Loucy (cell line): ENCODE results near the gene WWOX.

Experiments used
- H2AFZ ChIP-seq: fragments of 200-600 bp; sonication (generic); 2 replicates; pipeline ENCODE4 v1.6.0; 2016; ENCODE audit warnings: antibody characterized with exemption, mild to moderate bottlenecking, low read length, moderate library complexity
- H3F3A ChIP-seq: fragments of 200-600 bp; 2 replicates; pipeline ENCODE4 v1.6.0; 2016; ENCODE audit warnings: antibody characterized with exemption, low read depth, mild to moderate bottlenecking
- H3K27me3 ChIP-seq: fragments of 200-600 bp; sonication (generic); 2 replicates; pipeline ENCODE4 v1.6.1; 2014; ENCODE audit warnings: low read length, mild to moderate bottlenecking; ENCODE audit not compliant: insufficient read depth, poor library complexity, severe bottlenecking
- H3K36me3 ChIP-seq: fragments of 200-600 bp; sonication (generic); 2 replicates; pipeline ENCODE4 v1.6.1; 2016; ENCODE audit warnings: low read length; ENCODE audit not compliant: insufficient read depth
- H3K4me1 ChIP-seq: fragments of 200-600 bp; sonication (generic); 2 replicates; pipeline ENCODE4 v1.5.1; 2014; ENCODE audit warnings: low read length, mild to moderate bottlenecking; ENCODE audit not compliant: insufficient read depth, poor library complexity, severe bottlenecking
- H3K4me2 ChIP-seq: fragments of 200-600 bp; sonication (generic); 2 replicates; pipeline ENCODE4 v1.6.0; 2014; ENCODE audit warnings: antibody characterized with exemption, low read length, low read depth, mild to moderate bottlenecking; ENCODE audit not compliant: poor library complexity, severe bottlenecking
- H3K4me3 ChIP-seq: fragments of 200-600 bp; sonication (generic); 2 replicates; pipeline ENCODE4 v1.5.1; 2014; ENCODE audit warnings: low read length, mild to moderate bottlenecking, mixed read lengths; ENCODE audit not compliant: poor library complexity, severe bottlenecking
- H3K79me2 ChIP-seq: fragments of 200-600 bp; sonication (generic); 2 replicates; pipeline ENCODE4 v1.6.1; 2014; ENCODE audit warnings: low read length; ENCODE audit not compliant: insufficient read depth
- H3K9ac ChIP-seq: fragments of 200-600 bp; sonication (generic); 2 replicates; pipeline ENCODE4 v1.6.0; 2014; ENCODE audit warnings: mild to moderate bottlenecking, low read depth, low read length, moderate library complexity; ENCODE audit not compliant: poor library complexity, severe bottlenecking
- H3K9me2 ChIP-seq: fragments of 200-600 bp; sonication (generic); replicated peaks from 2 replicates; pipeline ENCODE4 v1.6.1; 2016; ENCODE audit warnings: low read depth, low read length, mixed read lengths
- H3K9me3 ChIP-seq: fragments of 200-600 bp; sonication (generic); 2 replicates; pipeline ENCODE4 v1.6.1; 2014; ENCODE audit warnings: mild to moderate bottlenecking, antibody characterized with exemption, low read length, low read depth; ENCODE audit not compliant: insufficient read depth
- H4K20me1 ChIP-seq: fragments of 200-600 bp; sonication (generic); 2 replicates; pipeline ENCODE4 v1.6.0; 2014; ENCODE audit warnings: antibody characterized with exemption, low read length, mild to moderate bottlenecking; ENCODE audit not compliant: insufficient read depth, poor library complexity, severe bottlenecking
- CTCF ChIP-seq: fragments of 200-600 bp; sonication (generic); conservative IDR thresholded peaks from 2 replicates; pipeline ENCODE4 v1.5.1; 2014; ENCODE audit warnings: mild to moderate bottlenecking, antibody characterized with exemption, low read length
- EZH2phosphoT487 ChIP-seq: fragments of 200-600 bp; IDR thresholded peaks from 2 replicates; pipeline ENCODE4 v1.6.1; 2018; ENCODE audit warnings: antibody characterized with exemption, mild to moderate bottlenecking, moderate library complexity, borderline replicate concordance

The WWOX gene

GRCh38 chr16:79134300-79134699 is 1034.8 kb downstream of the WWOX start:
- no peaks in the 10 kb centered on the region for H3K9me2 ChIP-seq
- H2AFZ ChIP-seq, result no peak overlapping the region
- no peaks in the 10 kb centered on the region for H3K9me3 ChIP-seq
- H3K4me2 ChIP-seq, result no peak overlapping the region
- no peak overlapping the region for H3K9ac ChIP-seq
- TF ChIP-seq CTCF (no peak), EZH2phosphoT487 (no peak)
- H3K27me3 ChIP-seq, result no peaks in the 10 kb centered on the region
- no peaks in the 10 kb centered on the region for H3K79me2 ChIP-seq
- H3K36me3 ChIP-seq, result no peaks in the 10 kb centered on the region
- H4K20me1 ChIP-seq, result no peaks in the 10 kb centered on the region
- no peak overlapping the region for H3K4me3 ChIP-seq
- no peaks in the 10 kb centered on the region for H3K4me1 ChIP-seq
- no peaks in the 10 kb centered on the region for H3F3A ChIP-seq

DNA sequence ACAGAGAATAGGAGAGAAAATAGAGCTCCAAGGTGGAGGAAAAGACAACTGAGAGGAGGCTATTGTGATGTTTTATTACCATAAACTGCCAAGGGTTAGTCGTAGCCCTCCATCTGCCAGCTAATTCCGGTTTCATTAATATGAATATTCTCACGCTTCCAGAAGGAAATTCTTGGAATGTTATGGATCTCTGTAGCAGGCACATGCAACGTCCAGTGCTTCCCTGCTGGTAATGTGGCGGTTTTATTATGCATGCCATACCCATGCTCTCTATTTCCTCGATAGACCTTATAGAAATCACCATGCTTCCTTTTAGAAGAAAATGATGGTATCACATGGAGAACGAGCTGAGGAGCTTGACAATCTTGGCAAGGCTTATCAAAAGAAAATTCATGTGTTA is 1037.5 kb downstream of the WWOX start:
- H4K20me1 ChIP-seq, result no peaks in the 10 kb centered on the region
- H3K9me2 ChIP-seq, result no peaks in the 10 kb centered on the region
- H3K9ac ChIP-seq, result no peak overlapping the region
- no peak overlapping the region for H2AFZ ChIP-seq
- no peaks in the 10 kb centered on the region for H3F3A ChIP-seq
- TF ChIP-seq CTCF (no peak), EZH2phosphoT487 (no peak)
- H3K4me3 ChIP-seq, result no peak overlapping the region
- H3K79me2 ChIP-seq, result no peaks in the 10 kb centered on the region
- no peaks in the 10 kb centered on the region for H3K9me3 ChIP-seq
- no peaks in the 10 kb centered on the region for H3K4me1 ChIP-seq
- no peak overlapping the region for H3K4me2 ChIP-seq
- no peaks in the 10 kb centered on the region for H3K27me3 ChIP-seq
- H3K36me3 ChIP-seq, result no peaks in the 10 kb centered on the region

DNA sequence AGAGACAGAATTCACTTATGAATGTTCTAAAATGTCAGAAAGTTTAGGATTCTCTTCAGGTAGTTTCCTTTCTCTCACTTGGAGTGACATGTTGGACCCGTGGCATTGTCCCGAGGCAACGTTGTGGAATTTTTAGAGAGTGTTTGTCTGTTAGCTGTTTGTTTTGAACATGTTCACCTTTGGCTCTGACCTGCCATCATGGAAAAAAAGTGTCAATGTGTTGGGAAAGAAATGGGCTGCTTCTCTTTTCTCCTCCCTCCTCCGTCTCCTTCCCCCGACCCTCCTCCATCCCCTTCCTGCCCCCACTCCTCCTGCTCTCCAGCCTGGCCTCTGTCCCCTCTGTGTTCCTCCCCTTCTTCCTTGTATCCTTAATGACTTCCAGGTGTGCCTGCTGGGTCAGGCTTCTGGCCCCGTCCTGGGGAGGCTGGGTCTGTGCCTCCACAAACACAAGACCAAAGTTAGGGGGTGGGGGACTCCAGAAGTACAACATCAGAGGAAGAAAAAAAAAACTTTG is 1038.0 kb downstream of the WWOX start:
- no peak overlapping the region for H3K4me3 ChIP-seq
- no peaks in the 10 kb centered on the region for H3K79me2 ChIP-seq
- TF ChIP-seq CTCF, result no peak
- no peak for TF ChIP-seq EZH2phosphoT487
- H3K9me3 ChIP-seq, result no peaks in the 10 kb centered on the region
- no peak overlapping the region for H3K4me2 ChIP-seq
- no peaks in the 10 kb centered on the region for H3K9me2 ChIP-seq
- H3F3A ChIP-seq, result no peaks in the 10 kb centered on the region
- H3K27me3 ChIP-seq, result no peaks in the 10 kb centered on the region
- no peaks in the 10 kb centered on the region for H3K4me1 ChIP-seq
- H4K20me1 ChIP-seq, result no peaks in the 10 kb centered on the region
- no peaks in the 10 kb centered on the region for H3K36me3 ChIP-seq
- H2AFZ ChIP-seq, result no peak overlapping the region
- H3K9ac ChIP-seq, result no peak overlapping the region
